ENCODE data around the gene SLC1A2. TPM values are rescaled to one million over a fixed set of nuclear protein-coding genes. Genes with fewer than 3 reads are reported as not detected.

Gene SLC1A2
- total RNA-seq, 2 experiments from 2014 or later: not detected

DNA sequence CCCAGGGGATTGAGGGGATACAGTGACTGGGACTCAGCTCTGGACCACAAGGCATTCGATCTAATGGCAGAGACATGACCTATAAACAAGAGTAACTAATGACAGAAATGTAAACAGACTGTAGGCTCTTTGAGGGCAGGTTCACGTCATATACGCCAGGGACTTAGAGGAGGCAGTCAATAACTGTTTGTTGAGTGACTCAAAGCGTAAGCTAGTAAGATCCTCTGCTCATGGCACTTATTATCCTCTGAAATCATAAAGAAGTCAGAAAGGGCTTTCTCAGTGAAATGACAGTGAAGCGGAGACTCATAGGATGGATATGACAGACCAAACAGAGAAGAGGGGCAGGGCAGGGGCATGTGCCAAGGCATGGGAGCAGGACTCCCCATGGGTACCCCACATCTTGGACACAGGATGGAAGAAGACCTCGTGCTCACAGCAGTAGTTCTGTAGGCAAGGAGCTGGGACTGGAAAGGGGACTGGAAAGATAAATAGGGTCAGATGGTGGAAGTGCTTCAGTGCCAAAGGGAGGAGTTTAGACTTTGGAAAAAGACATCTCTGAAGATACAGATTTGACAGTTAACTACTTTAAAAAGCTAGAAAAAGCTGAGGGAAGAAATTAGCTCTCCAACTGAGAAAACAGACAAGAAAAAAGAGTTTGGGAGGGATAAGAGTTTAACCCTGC lies 72.7 kb downstream of the SLC1A2 start:
- no peak overlapping the region for H3K4me3 ChIP-seq (ENCODE audit: low read depth, low read length, poor library complexity, severe bottlenecking)
- no peak overlapping the region for H2AFZ ChIP-seq (ENCODE audit: low read length)
- no peaks in the 10 kb centered on the region for H3K4me1 ChIP-seq (ENCODE audit: insufficient read depth, low read length, poor library complexity, severe bottlenecking)
- H3K79me2 ChIP-seq (ENCODE audit: insufficient read depth, low read depth, low read length): no peaks in the 10 kb centered on the region
- TF ChIP-seq EZH2phosphoT487 (IDR thresholded peaks at IDR 0.05; ENCODE audit: borderline replicate concordance, low read depth, low read length): no peak
- no peak for TF ChIP-seq CTCF (conservative IDR thresholded peaks at IDR 0.05; ENCODE audit: low read length)
- DNase-seq (ENCODE audit: low spot score): no peak
- intact Hi-C loops (cut with micrococcal nuclease; ENCODE audit: unreplicated experiment): no loop called here
- ChIA-PET POLR2A (interaction anchor here (0.6 kb wide), 1 partner anchor 12 kb away, joined by 4 read pairs; no protein-coding TSS in a partner anchor), CTCF (ENCODE audit: unreplicated experiment) (no interaction called here)
- no peaks in the 10 kb centered on the region for H3K9me2 ChIP-seq (ENCODE audit: insufficient read depth, low read length)
- no peaks in the 10 kb centered on the region for H4K20me1 ChIP-seq (ENCODE audit: insufficient read depth, low read length)
- no peak overlapping the region for H3K4me2 ChIP-seq (ENCODE audit: low read length)
- H3K36me3 ChIP-seq (ENCODE audit: insufficient read depth, low read length): no peaks in the 10 kb centered on the region
- no TSS peak for BruUV-seq (replicated peaks)
- H3K9me3 ChIP-seq (ENCODE audit: low read length): no peaks in the 10 kb centered on the region
- H3K27ac ChIP-seq (ENCODE audit: low read depth, low read length, poor library complexity, severe bottlenecking): no peak overlapping the region

- no TSS peak for BruUV-seq (replicated peaks)
- H3K4me1 ChIP-seq (ENCODE audit: insufficient read depth, low read length, poor library complexity, severe bottlenecking): no peaks in the 10 kb centered on the region
- POLR2A ChIA-PET: interaction anchor here (0.6 to 1.3 kb wide), 2 partner anchors 25 to 394 kb away, joined by 3 to 5 read pairs; no protein-coding TSS in a partner anchor
- intact Hi-C loops (cut with micrococcal nuclease; ENCODE audit: unreplicated experiment): no loop called here
- no peaks in the 10 kb centered on the region for H3K36me3 ChIP-seq (ENCODE audit: insufficient read depth, low read length)
- no peak overlapping the region for H3K4me3 ChIP-seq (ENCODE audit: low read depth, low read length, poor library complexity, severe bottlenecking)
- H2AFZ ChIP-seq (ENCODE audit: low read length): no peak overlapping the region
- no peaks in the 10 kb centered on the region for H3K9me3 ChIP-seq (ENCODE audit: low read length)
- H3K4me2 ChIP-seq (ENCODE audit: low read length): no peak overlapping the region
- no peaks in the 10 kb centered on the region for H3K79me2 ChIP-seq (ENCODE audit: insufficient read depth, low read depth, low read length)
- CTCF ChIA-PET (ENCODE audit: unreplicated experiment): interaction anchor here (0.6 kb wide), 1 partner anchor 33 kb away, joined by 4 read pairs; no protein-coding TSS in a partner anchor
- no peak for DNase-seq (ENCODE audit: low spot score)
- TF ChIP-seq CTCF (conservative IDR thresholded peaks at IDR 0.05; ENCODE audit: low read length): no peak
- TF ChIP-seq EZH2phosphoT487 (IDR thresholded peaks at IDR 0.05; ENCODE audit: borderline replicate concordance, low read depth, low read length): no peak
- H3K9me2 ChIP-seq (ENCODE audit: insufficient read depth, low read length): no peaks in the 10 kb centered on the region
- no peaks in the 10 kb centered on the region for H4K20me1 ChIP-seq (ENCODE audit: insufficient read depth, low read length)
- no peak overlapping the region for H3K27ac ChIP-seq (ENCODE audit: low read depth, low read length, poor library complexity, severe bottlenecking)
Measured at GRCh38 chr11:35344681-35345574, 74.4 kb downstream of the SLC1A2 start.
